ENCODE measurements around the gene SFPQ. TPM values are rescaled to one million over a fixed set of nuclear protein-coding genes. Genes with fewer than 3 reads are reported as not detected.
"Not testable (repeated sequence)": the region's sequence is repeated elsewhere in the genome, so short reads cannot be mapped to it uniquely, and the experiment has no call there.

The SFPQ gene
- polyA plus RNA-seq, 2 of the 4 experiments (the other 2 are of a cell fraction) = 151 to 327 TPM

GRCh38 chr1:35137590-35137989 is 55.4 kb downstream of the SFPQ start:
- H3K4me1 ChIP-seq; H3K27ac ChIP-seq; ATAC-seq; H3K4me3 ChIP-seq; POLR2A ChIA-PET; CTCF ChIA-PET; H3K9me3 ChIP-seq; FAIRE-seq; H3K4me2 ChIP-seq; DNase-seq (ENCODE audit: low read depth in 1 of 2, low spot score in 1 of 2): not testable (repeated sequence)
- 72% methylated on average over 5 of the region's 5 CpGs for WGBS (ENCODE audit: missing lambda C conversion rate)

- no peaks in the 10 kb centered on the region for H3K4me1 ChIP-seq
- 55% methylated on average over 3 of the region's 3 CpGs for whole genome bisulfite sequencing (ENCODE audit: missing lambda C conversion rate)
- H3K27ac ChIP-seq = no peak overlapping the region
- TF ChIP-seq EP300 (IDR thresholded peaks at IDR 0.05) (no peak), CBX2 (IDR thresholded peaks at IDR 0.05; ENCODE audit: borderline replicate concordance, low read depth) (no peak), CHD2 (IDR thresholded peaks at IDR 0.05; ENCODE audit: low read length, partially characterized antibody) (no peak), PBX3 (IDR thresholded peaks at IDR 0.05) (no peak), ZC3H11A (IDR thresholded peaks at IDR 0.05) (no peak), HOXA7 (CRISPR knock-in tag; IDR thresholded peaks at IDR 0.05) (no peak), PHF8 (IDR thresholded peaks at IDR 0.05; ENCODE audit: borderline replicate concordance, low read depth) (no peak), RAD21 (conservative IDR thresholded peaks at IDR 0.05 in 1 of 2, IDR thresholded peaks at IDR 0.05 in 1 of 2) (no peak), NFE2L2 (conservative IDR thresholded peaks at IDR 0.05; ENCODE audit: low read length) (no peak), KDM5A (IDR thresholded peaks at IDR 0.05) (no peak), POLR2AphosphoS2 (conservative IDR thresholded peaks at IDR 0.05; ENCODE audit: low read length) (no peak), ZNF302 (CRISPR knock-in tag; IDR thresholded peaks at IDR 0.05) (no peak), ATOH8 (CRISPR knock-in tag; IDR thresholded peaks at IDR 0.05; ENCODE audit: low read depth) (no peak), HDAC2 (IDR thresholded peaks at IDR 0.05) (no peak)
- FAIRE-seq (no peak), ATAC-seq (no peak), DNase-seq (ENCODE audit: low read depth in 1 of 2, low spot score in 1 of 2) (no peak)
- H3K9me3 ChIP-seq = no peaks in the 10 kb centered on the region
- CTCF ChIA-PET = no interaction called here
- POLR2A ChIA-PET = no interaction called here
- H3K4me3 ChIP-seq = no peak overlapping the region
- H3K4me2 ChIP-seq = no peak overlapping the region
These were observed 56.2 kb downstream of the SFPQ start for GRCh38 chr1:35136780-35137179.

Small RNA genes within 50 kb of the gene (small RNA-seq; reads per million reads assigned to genes)
- gene RF00019 = 0 reads per million in 6 experiments

Other genes with a start within 250 kb of the SFPQ start
- 27.2 and 31.8 TPM in 2 replicates for gene TMEM35B, start 207.8 kb downstream of the SFPQ start, polyA plus RNA-seq (2011; rRNA removed)
- gene TMEM35B, start 207.8 kb downstream of the SFPQ start, polyA plus RNA-seq (2017; fragmentation: RNase III; extraction: RNeasy Plus Mini Kit Qiagen cat#74134 plus additional on column Dnase treatment) = 12.6 to 16.8 TPM (median 13.3 TPM) in 3 replicates
- gene ZMYM6, start 161.2 kb downstream of the SFPQ start, polyA plus RNA-seq (2011; rRNA removed) = 9.7 and 10.9 TPM in 2 replicates
- 4.4 to 5.4 TPM (median 4.5 TPM) in 3 replicates for gene ZMYM6, start 161.2 kb downstream of the SFPQ start, polyA plus RNA-seq (2017; fragmentation: RNase III; extraction: RNeasy Plus Mini Kit Qiagen cat#74134 plus additional on column Dnase treatment)
- gene ZMYM1, start 113.8 kb downstream of the SFPQ start, polyA plus RNA-seq (2011; rRNA removed) = 14.4 and 16.8 TPM in 2 replicates
- gene ZMYM1, start 113.8 kb downstream of the SFPQ start, polyA plus RNA-seq (2017; fragmentation: RNase III; extraction: RNeasy Plus Mini Kit Qiagen cat#74134 plus additional on column Dnase treatment) = 5.6 to 7.3 TPM (median 6.5 TPM) in 3 replicates
- 30.8 and 36.3 TPM in 2 replicates for gene ZMYM4, start 75.6 kb upstream of the SFPQ start, polyA plus RNA-seq (2011; rRNA removed)
- 12.2 to 12.7 TPM (median 12.6 TPM) in 3 replicates for gene ZMYM4, start 75.6 kb upstream of the SFPQ start, polyA plus RNA-seq (2017; fragmentation: RNase III; extraction: RNeasy Plus Mini Kit Qiagen cat#74134 plus additional on column Dnase treatment)